Measurements from ENCODE around the gene HLA-DRB1. TPM values are rescaled to one million over a fixed set of nuclear protein-coding genes. Genes with fewer than 3 reads are reported as not detected.

HLA-DRB1 gene
- total RNA-seq, 1 experiment from 2014 or later = not detected

DNA sequence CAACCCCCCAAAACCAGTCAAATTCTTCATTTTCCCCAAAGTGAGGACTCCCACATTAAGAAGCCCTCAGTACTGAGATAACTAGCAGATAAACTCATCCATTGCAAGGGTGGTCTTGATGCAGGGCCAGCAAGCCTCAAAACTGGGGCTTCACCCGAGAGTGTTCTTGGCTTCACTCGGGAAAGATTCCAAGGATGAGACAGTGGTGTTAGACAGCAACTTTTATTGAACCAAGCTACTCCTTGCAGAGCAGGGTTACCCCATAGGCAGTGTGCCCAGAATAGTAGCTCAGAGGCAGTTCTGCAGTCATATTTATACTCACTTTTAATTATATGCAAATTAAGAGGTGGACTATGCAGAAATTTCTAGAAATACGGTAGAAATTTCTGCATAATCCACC, 31.7 kb upstream of the HLA-DRB1 start:
- H3K9me3 ChIP-seq (replicated peaks) = no peaks in the 10 kb centered on the region
- no peaks in the 10 kb centered on the region for H3K36me3 ChIP-seq

DNA sequence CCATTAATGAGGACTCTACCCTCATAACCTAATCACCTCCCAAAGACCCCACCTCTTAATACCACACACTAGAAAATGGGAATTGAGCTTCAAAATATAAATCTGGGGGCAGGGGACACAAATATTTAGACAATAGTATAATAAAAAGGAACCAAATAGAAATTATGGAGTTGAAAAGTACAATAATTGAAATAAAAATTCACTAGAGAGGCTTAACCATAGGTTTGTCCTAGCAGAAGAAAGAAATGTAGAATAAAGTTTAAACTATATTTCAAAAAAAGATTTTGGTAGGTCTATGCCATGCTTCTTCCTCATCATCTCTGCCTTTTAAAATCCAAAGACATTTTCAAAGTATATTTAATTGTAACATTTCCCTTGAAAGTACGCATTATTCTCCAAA, 28.1 kb upstream of the HLA-DRB1 start:
- Histone ChIP-seq H3K36me3 (no peaks in the 10 kb centered on the region), H3K4me3 (no peak overlapping the region), H3K27ac (no peak overlapping the region), H3K9me3 (replicated peaks) (no peaks in the 10 kb centered on the region), H3K4me1 (replicated peaks) (no peaks in the 10 kb centered on the region), H3K27me3 (replicated peaks) (no peaks in the 10 kb centered on the region)
- no peak for DNase-seq (ENCODE audit: low read depth in 1 of 2, low spot score in 2 of 2)

More for the DNA sequence above, 31.7 kb upstream of the HLA-DRB1 start:
- no peak overlapping the region for H3K4me3 ChIP-seq
- no peak for DNase-seq (ENCODE audit: low read depth in 1 of 2, low spot score in 2 of 2)
- H3K4me1 ChIP-seq (replicated peaks) = no peaks in the 10 kb centered on the region
- peaks cover 3% of the 10 kb centered on the region; the same call in 1 of the 2 replicates for H3K27me3 ChIP-seq (replicated peaks)
- no peak overlapping the region for H3K27ac ChIP-seq

DNA sequence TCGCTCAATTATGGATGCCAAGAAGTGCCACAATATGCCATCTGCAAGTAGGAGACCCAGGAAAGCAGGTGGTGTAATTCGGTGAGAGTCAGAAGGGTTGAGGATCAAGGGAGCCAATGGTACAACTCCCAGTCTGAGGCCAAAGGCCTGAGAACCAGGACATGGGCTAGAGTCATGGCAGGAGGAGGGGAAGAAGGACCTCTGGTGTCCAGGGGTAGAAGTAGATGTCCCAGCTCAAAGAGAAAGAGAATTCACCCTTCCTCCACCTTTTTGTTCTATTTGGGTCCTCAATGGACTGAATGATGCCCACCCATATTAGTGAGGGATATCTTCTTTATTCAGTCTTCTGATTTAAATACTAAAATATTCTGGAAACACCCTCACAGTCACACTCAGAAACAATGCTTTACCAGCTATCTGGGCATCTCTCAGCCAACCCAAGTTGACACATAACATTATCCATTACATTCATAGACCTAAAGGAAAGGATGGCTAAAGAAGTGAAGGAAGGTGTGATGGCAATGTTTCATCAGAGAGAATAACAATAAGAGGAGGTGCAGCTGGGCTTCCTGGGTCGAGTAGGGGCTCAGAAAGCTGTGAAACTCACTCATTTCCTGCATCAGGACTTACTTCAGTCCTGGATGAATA, 26.4 kb upstream of the HLA-DRB1 start:
- Histone ChIP-seq H3K4me3 (no peak overlapping the region), H3K36me3 (no peaks in the 10 kb centered on the region), H3K27ac (no peak overlapping the region), H3K4me1 (replicated peaks) (no peaks in the 10 kb centered on the region), H3K9me3 (replicated peaks) (no peaks in the 10 kb centered on the region), H3K27me3 (replicated peaks) (no peaks in the 10 kb centered on the region)
- no peak for DNase-seq (ENCODE audit: low read depth in 1 of 2, low spot score in 2 of 2)

- no peaks in the 10 kb centered on the region for H3K36me3 ChIP-seq
- no peaks in the 10 kb centered on the region for H3K27me3 ChIP-seq (replicated peaks)
- no peak for DNase-seq (ENCODE audit: low read depth in 1 of 2, low spot score in 2 of 2)
- H3K4me3 ChIP-seq = no peak overlapping the region
- H3K27ac ChIP-seq = no peak overlapping the region
- no peaks in the 10 kb centered on the region; the same call in 1 of the 2 replicates for H3K4me1 ChIP-seq (replicated peaks)
- H3K9me3 ChIP-seq (replicated peaks) = no peaks in the 10 kb centered on the region
Observed at GRCh38 chr6:32614366-32615081, 24.9 kb upstream of the HLA-DRB1 start.

DNA sequence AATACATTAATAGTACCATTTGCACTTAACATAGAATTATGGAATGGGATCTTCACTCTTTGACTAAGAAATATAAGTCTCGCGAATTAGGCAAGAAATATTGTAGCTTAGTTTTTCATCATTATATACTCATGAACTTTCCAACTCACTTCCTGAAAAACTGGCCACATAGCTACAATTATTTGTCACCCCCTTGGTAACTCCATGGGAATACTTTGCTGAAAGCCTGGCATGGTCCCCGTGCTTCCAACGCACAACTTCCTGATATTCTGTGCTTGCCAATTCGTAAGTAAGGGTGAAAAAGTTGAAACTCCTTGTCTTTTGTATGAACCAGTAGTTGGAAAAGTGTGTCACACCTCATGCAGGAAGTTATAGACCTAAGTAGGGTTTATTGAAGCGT, 23.8 kb upstream of the HLA-DRB1 start:
- H3K4me3 ChIP-seq = no peak overlapping the region
- no peaks in the 10 kb centered on the region for H3K9me3 ChIP-seq (replicated peaks)

GRCh38 chr6:32610682-32611296, 21.1 kb upstream of the HLA-DRB1 start:
- no peak overlapping the region for H3K4me3 ChIP-seq
- H3K27ac ChIP-seq = no peak overlapping the region
- H3K27me3 ChIP-seq (replicated peaks) = no peaks in the 10 kb centered on the region
- DNase-seq (ENCODE audit: low read depth in 1 of 2, low spot score in 2 of 2) = no peak
- no peaks in the 10 kb centered on the region; the same call in 1 of the 2 replicates for H3K4me1 ChIP-seq (replicated peaks)
- no peaks in the 10 kb centered on the region for H3K9me3 ChIP-seq (replicated peaks)
- H3K36me3 ChIP-seq = no peaks in the 10 kb centered on the region

More for the DNA sequence above, 23.8 kb upstream of the HLA-DRB1 start:
- H3K27me3 ChIP-seq (replicated peaks) = no peaks in the 10 kb centered on the region
- no peak for DNase-seq (ENCODE audit: low read depth in 1 of 2, low spot score in 2 of 2)
- no peaks in the 10 kb centered on the region for H3K36me3 ChIP-seq
- no peak overlapping the region for H3K27ac ChIP-seq
- no peaks in the 10 kb centered on the region; the same call in 1 of the 2 replicates for H3K4me1 ChIP-seq (replicated peaks)

DNA sequence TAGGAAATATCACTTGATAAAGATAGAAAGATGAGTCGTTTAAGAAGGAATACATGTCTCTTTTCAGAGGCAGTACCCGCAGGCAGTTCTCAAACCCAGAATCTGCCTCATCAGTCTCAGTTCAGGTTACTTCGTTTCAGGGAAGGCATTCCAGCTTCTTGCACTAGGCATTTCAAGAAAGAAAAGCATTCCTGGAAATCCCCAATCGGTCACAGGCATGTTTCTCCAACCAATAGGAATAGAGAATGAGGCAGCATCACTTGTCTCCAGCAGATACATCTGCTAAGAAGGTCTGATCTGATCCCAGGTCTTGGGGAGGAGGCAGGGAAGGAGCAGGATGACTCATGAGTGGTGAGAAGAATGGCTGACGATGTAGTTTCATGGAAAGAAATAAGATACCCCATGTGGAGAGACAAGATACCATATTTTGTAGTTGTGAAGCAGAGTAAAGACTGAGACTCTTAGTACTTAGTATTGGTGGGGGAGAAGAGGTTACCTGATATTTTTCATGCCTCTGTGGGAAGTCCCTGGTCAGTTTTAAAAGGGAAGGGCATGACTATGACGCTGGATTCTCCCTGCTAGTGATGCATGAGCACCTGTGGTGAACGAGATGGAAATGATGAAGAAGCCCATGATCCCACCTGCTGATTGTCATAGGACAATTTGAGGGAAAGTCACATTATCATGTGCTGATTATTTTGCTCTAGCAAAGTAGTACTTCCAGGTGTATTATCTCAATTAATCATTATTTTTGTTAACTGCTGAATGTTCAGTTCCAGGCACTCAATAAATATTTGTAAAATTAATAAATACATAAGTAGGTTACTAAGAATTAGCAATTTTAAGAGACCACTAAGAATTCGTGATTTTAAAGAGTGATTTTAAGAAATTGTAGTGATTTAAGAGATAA, 20.3 kb upstream of the HLA-DRB1 start:
- H3K9me3 ChIP-seq (replicated peaks) = no peaks in the 10 kb centered on the region
- H3K4me1 ChIP-seq (replicated peaks) = no peaks in the 10 kb centered on the region; the same call in 1 of the 2 replicates
- no peak overlapping the region for H3K4me3 ChIP-seq
- H3K36me3 ChIP-seq = no peaks in the 10 kb centered on the region
- no peaks in the 10 kb centered on the region for H3K27me3 ChIP-seq (replicated peaks)
- DNase-seq (ENCODE audit: low read depth in 1 of 2, low spot score in 2 of 2) = peak; percentile 85 to 94
- H3K27ac ChIP-seq = no peak overlapping the region

- Histone ChIP-seq H3K4me3 (no peak overlapping the region), H3K4me1 (replicated peaks) (no peaks in the 10 kb centered on the region; the same call in 1 of the 2 replicates), H3K27me3 (replicated peaks) (no peaks in the 10 kb centered on the region), H3K36me3 (no peaks in the 10 kb centered on the region), H3K27ac (no peak overlapping the region), H3K9me3 (replicated peaks) (no peaks in the 10 kb centered on the region)
- no peak for DNase-seq (ENCODE audit: low read depth in 1 of 2, low spot score in 2 of 2)
Observed at GRCh38 chr6:32609391-32609730, 19.7 kb upstream of the HLA-DRB1 start.

- no peaks in the 10 kb centered on the region for H3K9me3 ChIP-seq (replicated peaks)
- no peak for DNase-seq (ENCODE audit: low read depth in 1 of 2, low spot score in 2 of 2)
- H3K4me3 ChIP-seq = no peak overlapping the region
- no peaks in the 10 kb centered on the region for H3K27me3 ChIP-seq (replicated peaks)
- no peaks in the 10 kb centered on the region; the same call in 1 of the 2 replicates for H3K4me1 ChIP-seq (replicated peaks)
- H3K27ac ChIP-seq = no peak overlapping the region
- H3K36me3 ChIP-seq = no peaks in the 10 kb centered on the region
Observed at GRCh38 chr6:32608362-32608761, 18.7 kb upstream of the HLA-DRB1 start.

- no peaks in the 10 kb centered on the region; the same call in 1 of the 2 replicates for H3K4me1 ChIP-seq (replicated peaks)
- H3K9me3 ChIP-seq (replicated peaks) = no peaks in the 10 kb centered on the region
- no peaks in the 10 kb centered on the region for H3K27me3 ChIP-seq (replicated peaks)
- H3K36me3 ChIP-seq = no peaks in the 10 kb centered on the region
- H3K27ac ChIP-seq = no peak overlapping the region
- H3K4me3 ChIP-seq = no peak overlapping the region
- no peak for DNase-seq (ENCODE audit: low read depth in 1 of 2, low spot score in 2 of 2)
Observed at GRCh38 chr6:32607988-32608298, 18.3 kb upstream of the HLA-DRB1 start.

- Histone ChIP-seq H3K9me3 (replicated peaks) (no peaks in the 10 kb centered on the region), H3K4me3 (no peak overlapping the region), H3K27me3 (replicated peaks) (no peaks in the 10 kb centered on the region), H3K27ac (no peak overlapping the region), H3K4me1 (replicated peaks) (no peaks in the 10 kb centered on the region; the same call in 1 of the 2 replicates), H3K36me3 (no peaks in the 10 kb centered on the region)
- no peak for DNase-seq (ENCODE audit: low read depth in 1 of 2, low spot score in 2 of 2)
Observed at GRCh38 chr6:32607263-32607987, 17.8 kb upstream of the HLA-DRB1 start.

DNA sequence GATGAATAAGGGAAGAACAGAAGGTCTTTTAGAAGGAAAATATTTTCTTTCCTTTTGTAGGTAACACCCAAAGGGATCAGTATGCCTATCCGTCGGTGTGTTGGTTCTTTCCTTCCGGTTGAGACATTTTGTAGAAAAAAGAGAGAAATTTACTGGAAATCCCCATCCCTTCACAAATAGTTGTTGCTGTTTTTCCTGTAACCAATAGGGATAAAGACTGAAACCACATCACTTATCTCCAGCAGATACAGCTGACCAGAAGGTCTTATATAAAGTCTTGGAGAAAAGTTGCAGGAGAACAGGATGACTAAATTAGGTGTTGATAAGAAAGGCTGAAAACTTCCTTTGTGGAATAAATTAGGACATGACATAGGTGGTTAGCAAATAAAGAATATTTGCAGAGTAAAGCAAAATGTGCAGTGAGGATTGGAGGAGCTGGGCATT, 14.8 kb upstream of the HLA-DRB1 start:
- H3K9me3 ChIP-seq (replicated peaks) = no peaks in the 10 kb centered on the region
- no peaks in the 10 kb centered on the region for H3K27me3 ChIP-seq (replicated peaks)
- no peaks in the 10 kb centered on the region for H3K36me3 ChIP-seq
- H3K4me1 ChIP-seq (replicated peaks) = no peaks in the 10 kb centered on the region; the same call in 1 of the 2 replicates
- H3K27ac ChIP-seq = no peak overlapping the region
- H3K4me3 ChIP-seq = no peak overlapping the region
- DNase-seq (ENCODE audit: low read depth in 1 of 2, low spot score in 2 of 2) = no peak

DNA sequence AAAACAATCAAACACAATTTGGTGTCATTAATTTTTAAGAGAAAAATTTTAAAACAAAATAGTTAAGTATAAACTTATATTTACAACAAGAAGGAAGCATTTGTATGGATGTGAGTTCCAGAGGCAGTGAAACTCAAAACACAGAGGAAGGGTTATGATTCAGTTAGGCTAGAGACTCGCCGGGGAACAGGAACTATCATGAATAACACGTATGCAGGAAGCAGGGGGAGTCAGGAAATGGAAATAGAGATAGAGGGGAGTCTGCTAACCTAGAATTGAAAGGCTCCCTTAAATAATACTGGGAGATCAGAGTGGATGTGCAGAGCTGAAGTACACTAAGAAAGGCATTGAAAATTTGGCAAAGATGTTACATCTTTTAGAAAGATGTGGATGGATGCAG, 14.2 kb upstream of the HLA-DRB1 start:
- Histone ChIP-seq H3K36me3 (no peaks in the 10 kb centered on the region), H3K4me3 (no peak overlapping the region), H3K27ac (no peak overlapping the region), H3K9me3 (replicated peaks) (0 out of 2 replicates have a peak, but pooled peaks cover 2% of the 10 kb centered on the region), H3K27me3 (replicated peaks) (no peaks in the 10 kb centered on the region), H3K4me1 (replicated peaks) (no peaks in the 10 kb centered on the region)
- no peak for DNase-seq (ENCODE audit: low read depth in 1 of 2, low spot score in 2 of 2)

Measured in SJSA1 (cell line).